AG04449 (cell line): ENCODE data around the gene CSN3.

Experiments
- CTCF ChIA-PET: fragments of 350-600 bp; formaldehyde crosslinking; extraction: SDS; loops from one replicate; lab custom pipeline; 2021; ENCODE audit warnings: antibody characterized with exemption; lab: Yijun Ruan, JAX
- POLR2A ChIA-PET: fragments of 400-600, 350-600 bp; formaldehyde crosslinking; extraction: SDS; loops from one replicate; lab custom pipeline; 2020; ENCODE audit warnings: antibody characterized with exemption, inconsistent platforms; lab: Yijun Ruan, JAX
- DNase-seq: peaks from one replicate; pipeline ENCODE4 v3.0.0-alpha.2; 2010; ENCODE audit warnings: low read depth, low spot score
- H3K4me3 ChIP-seq: 2 replicates; pipeline ENCODE4 v1.5.1; 2011; ENCODE audit warnings: low read depth, mild to moderate bottlenecking, control low read depth, low read length
- CTCF ChIP-seq: IDR thresholded peaks from one replicate; pipeline ENCODE4 v1.5.1; 2011; ENCODE audit warnings: mild to moderate bottlenecking, moderate library complexity, low read length, control low read depth, inconsistent platforms; ENCODE audit not compliant: insufficient read depth; ENCODE audit errors: missing control alignments

CSN3 gene

GRCh38 chr4:70225824-70226223 lies 16.6 kb upstream of the CSN3 start, which contains the start of gene FDCSP:
Gene FDCSP (plus strand): TSS chr4:70226124. CDS start chr4:70231195, 5,071 bp downstream.
- CTCF ChIA-PET, result no interaction called here
- POLR2A ChIA-PET, result no interaction called here
- TF ChIP-seq CTCF, result no peak
- H3K4me3 ChIP-seq, result no peak within 1 kb of the TSS
- no peak for DNase-seq

- ChIA-PET CTCF (no interaction called here), POLR2A (no interaction called here)
Observed at GRCh38 chr4:70236125-70236524, 6.3 kb upstream of the CSN3 start.

GRCh38 chr4:70239131-70239883 lies 3.1 kb upstream of the CSN3 start:
- POLR2A ChIA-PET, result no interaction called here
- H3K4me3 ChIP-seq, result no peak overlapping the region
- no peak for TF ChIP-seq CTCF
- DNase-seq, result no peak
- CTCF ChIA-PET, result no interaction called here

More at GRCh38 chr4:70236125-70236524, 6.3 kb upstream of the CSN3 start:
- no peak for TF ChIP-seq CTCF
- H3K4me3 ChIP-seq, result no peak overlapping the region
- no peak for DNase-seq

GRCh38 chr4:70239884-70240591 lies 2.4 kb upstream of the CSN3 start:
- CTCF ChIA-PET, result no interaction called here
- no peak for DNase-seq
- TF ChIP-seq CTCF, result no peak
- no peak overlapping the region for H3K4me3 ChIP-seq
- POLR2A ChIA-PET, result no interaction called here

GRCh38 chr4:70243091-70243490 lies 694 bp downstream of the CSN3 start:
- ChIA-PET CTCF (no interaction called here), POLR2A (no interaction called here)
- no peak for DNase-seq
- TF ChIP-seq CTCF, result no peak
- H3K4me3 ChIP-seq, result no peak overlapping the region

GRCh38 chr4:70251250-70251944 lies 9.0 kb downstream of the CSN3 start:
- CTCF ChIA-PET, result no interaction called here
- no peak overlapping the region for H3K4me3 ChIP-seq
- no peak for DNase-seq
- POLR2A ChIA-PET, result no interaction called here
- no peak for TF ChIP-seq CTCF
